Measurements from ENCODE around the gene PKDREJ. TPM values are rescaled to one million over a fixed set of nuclear protein-coding genes. Genes with fewer than 3 reads are reported as not detected.
"Not testable (repeated sequence)": the region's sequence is repeated elsewhere in the genome, so short reads cannot be mapped to it uniquely, and the experiment has no call there.

The PKDREJ gene
- total RNA-seq, 1 donor from 2014 or later = under 0.01 TPM

DNA sequence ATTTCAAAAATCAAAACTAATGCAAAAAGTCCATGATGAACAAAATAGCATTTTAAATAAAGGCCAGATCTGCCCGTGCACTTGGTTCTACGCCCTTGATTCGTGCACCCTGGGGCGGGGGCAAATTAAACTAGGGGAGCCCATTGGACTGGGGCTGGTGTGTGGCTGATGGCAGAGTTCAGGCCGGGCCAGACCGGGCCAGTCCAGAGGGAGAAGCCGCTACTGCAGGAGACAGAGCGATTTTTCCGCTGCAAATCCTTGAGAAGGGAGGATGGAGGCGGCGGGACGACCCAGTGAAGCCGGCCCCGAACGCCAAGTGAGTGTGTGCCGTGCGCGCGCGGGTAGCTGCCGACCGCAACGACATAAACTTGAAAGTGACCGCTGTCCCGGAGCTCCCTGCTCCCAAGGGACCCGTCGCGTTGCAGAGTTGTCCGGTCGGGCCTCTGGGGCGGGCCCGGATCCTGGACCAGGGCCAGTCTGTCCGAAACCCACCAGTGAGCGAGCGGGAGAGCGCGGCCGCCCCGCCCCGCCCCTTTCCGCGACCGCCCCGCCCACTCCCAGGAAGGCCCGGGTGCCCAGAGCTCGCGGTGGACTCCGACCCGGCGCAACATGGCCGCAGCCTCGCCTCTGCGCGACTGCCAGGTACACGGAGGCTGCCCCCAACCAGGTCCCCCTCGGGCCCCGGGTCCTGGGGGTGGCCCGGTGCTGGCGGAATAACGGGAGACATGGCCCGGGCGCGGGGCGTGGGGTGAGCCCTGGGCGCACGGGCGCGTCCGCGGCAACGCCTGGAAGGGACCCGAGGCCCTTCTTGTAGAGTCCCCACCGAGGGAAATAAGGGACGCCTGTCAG is 4.5 kb upstream of the PKDREJ start, which contains the start of gene TTC38:
Gene TTC38 (plus strand): TSS at position 578 of the 849 bp plus-strand sequence. CDS start 32 bp downstream, at position 610.
- peak; percentile 78 for DNase-seq

- not testable (repeated sequence) for DNase-seq
Observed at GRCh38 chr22:46265627-46266026, 2.5 kb upstream of the PKDREJ start.

DNA sequence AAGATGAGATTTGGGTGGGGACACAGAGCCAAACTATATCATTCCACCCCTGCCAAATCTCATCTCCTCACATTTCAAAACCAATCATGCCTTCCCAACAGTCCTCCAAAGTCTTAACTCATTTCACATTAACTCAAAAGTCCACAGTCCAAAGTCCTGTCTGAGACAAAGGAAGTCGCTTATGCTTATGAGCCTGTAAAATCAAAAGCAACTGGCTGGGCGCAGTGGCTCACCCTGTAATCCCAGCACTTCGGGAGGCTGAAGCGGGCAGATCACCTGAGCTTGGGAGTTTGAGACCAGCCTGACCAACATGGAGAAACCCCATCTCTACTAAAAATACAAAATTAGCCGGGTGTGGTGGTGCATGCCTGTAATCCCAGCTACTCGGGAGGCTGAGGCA is 1.4 kb upstream of the PKDREJ start:
- not testable (repeated sequence) for DNase-seq

- no peak for DNase-seq
Observed at GRCh38 chr22:46262449-46263215, 511 bp downstream of the PKDREJ start.

GRCh38 chr22:46260038-46260437 is 3.1 kb downstream of the PKDREJ start:
- no peak for DNase-seq

DNA sequence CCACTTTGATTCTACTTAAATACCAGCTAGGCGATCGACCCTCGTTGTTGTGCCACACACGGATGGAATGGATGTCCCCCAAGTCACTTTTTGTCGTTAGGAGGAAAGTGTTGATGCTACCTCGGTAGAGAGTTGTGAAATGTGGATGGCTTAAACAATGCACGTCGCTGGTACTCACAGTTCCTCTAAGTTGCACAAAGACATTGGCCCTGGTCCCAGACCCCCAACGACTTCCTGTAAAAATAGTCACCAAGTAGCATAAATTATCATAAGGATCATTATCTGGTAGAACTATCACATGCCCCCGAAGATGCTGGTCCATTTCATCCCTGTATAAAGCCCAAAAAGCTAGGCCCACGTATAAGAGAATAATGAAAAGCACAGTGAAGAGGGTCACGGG is 3.8 kb downstream of the PKDREJ start:
- no peak for DNase-seq

GRCh38 chr22:46256358-46256958 is 6.7 kb downstream of the PKDREJ start:
- DNase-seq = no peak

DNA sequence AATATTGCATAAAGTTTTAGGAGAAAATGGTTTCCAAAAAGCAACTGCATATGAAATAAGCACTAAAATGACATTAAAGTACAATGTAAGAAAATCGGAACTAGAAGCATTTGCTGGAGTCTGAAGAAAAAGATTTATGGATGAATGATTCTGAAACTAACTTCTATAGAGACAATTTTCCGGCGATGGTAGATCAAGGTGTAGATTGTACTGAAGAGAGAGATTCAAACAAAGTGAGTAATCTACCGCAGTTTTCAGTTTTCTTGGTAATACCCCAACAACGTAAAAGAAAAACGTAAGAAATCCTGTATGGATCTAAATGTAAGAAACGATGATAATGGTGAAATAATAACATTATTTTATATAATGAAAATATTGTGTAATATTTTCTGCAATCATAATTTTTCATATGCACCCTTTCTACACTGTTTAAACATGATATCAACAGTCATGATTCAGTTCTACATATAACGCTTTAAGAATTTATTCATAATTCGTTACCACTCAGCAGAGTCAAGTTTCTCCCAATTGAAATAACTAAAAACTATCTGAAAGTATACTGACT is 11.2 kb downstream of the PKDREJ start:
- DNase-seq = no peak

DNA sequence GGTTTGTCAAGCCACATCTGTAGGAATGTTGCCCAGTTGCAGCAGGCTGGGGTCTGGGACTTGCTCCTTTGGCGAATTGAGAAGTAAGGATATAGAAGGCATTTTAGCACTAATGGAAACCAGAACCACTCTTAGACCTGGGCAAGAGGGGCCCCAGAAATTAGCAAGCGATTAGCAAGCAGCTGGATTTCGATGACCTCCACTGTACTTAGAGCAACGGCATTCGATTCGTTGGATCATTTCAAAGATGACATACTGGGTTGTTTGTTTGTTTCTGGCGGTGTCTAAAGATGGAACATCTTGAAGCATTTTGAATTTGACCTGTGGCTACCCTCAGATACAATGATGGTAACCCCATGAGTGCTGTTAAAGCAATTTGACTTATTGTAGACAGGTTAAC is 11.9 kb downstream of the PKDREJ start:
- DNase-seq = no peak

DNA sequence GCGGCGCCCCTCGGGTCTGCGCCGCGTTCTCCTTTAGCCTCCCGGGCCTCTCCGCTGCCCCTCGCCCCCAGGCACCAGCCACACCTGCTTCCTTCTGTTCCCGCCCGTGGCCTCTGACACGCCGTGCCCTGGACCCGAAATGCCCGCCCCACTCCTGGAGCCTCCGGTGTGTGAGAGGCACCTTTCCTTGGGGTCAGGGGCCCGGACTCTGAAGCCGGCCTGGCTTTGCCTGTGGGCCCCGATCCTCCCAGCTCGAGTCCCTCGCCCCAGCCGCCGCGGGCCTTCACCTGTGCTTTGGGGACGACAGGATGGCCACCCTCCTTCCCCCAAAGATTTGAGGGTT is 12.4 kb downstream of the PKDREJ start:
- no peak for DNase-seq

DNA sequence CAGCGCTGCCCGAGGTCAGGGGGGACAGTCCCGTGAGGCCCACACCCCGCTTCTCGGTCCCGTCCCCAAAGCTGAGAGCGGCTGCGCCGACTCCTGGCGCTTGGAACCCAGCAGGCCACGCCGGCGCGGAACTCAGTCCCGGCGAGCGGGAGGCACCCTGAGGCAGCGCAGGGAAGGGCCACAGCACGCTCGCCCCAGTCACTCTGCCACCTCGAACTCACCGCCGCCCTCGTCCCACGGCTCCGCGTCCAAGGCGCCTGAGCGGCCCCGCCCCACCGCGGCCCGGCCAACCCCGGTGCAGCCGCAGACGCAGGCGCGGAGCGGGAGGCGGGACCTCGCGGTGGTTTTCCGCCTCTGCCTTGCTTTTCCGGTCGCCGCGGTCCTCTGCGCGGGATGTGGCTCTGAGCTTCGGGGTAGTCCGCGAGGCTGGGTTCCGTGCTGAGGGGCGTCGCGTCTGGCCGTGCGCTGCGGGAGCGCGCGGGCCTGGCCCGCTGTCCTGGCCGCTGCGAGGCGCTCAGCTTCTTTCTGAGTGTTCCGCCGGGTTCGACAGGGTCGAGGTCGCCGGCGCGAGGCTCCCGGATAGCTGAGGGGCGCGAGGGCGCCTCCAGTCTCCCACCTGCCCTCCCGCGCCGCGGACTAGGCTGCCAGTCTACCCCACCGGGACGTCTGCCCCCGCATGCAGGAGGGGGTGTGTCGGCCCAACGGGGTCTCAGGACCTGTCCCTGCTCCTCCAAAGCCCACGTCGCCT is 12.9 kb downstream of the PKDREJ start, which contains the start of gene CDPF1:
Gene CDPF1 (minus strand): TSS at position 259 of the 748 bp plus-strand sequence. CDS start 2,009 bp downstream, outside the sequence.
- peak; percentile 88 for DNase-seq

DNA sequence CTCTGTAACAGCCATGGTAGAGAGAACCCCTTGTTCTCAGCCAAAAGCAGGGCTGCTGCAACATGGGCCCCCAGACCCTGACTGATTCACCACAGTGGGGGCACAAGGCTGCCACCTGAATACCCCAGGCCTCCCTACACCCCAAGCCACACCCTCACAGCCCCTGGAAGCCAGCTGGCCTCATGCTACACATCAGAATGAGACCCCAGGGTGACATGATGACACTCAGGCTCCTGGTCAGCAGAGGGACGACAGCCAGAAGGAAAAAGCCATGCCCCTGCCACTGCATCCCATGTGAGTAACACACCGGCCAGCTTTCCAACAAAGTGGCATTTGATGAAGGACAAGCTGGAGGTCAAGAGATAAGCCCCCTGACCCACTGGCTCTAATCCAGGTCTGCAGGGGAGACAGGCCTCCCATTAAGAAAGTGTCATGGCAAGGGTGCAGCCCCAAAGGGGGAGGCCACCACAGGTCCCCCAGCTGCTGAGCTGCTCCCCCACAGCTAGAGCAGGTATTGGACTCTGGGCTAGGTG is 15.6 kb downstream of the PKDREJ start:
- DNase-seq = no peak

- no peak for DNase-seq
Observed at GRCh38 chr22:46246178-46246577, 17.0 kb downstream of the PKDREJ start.

DNA sequence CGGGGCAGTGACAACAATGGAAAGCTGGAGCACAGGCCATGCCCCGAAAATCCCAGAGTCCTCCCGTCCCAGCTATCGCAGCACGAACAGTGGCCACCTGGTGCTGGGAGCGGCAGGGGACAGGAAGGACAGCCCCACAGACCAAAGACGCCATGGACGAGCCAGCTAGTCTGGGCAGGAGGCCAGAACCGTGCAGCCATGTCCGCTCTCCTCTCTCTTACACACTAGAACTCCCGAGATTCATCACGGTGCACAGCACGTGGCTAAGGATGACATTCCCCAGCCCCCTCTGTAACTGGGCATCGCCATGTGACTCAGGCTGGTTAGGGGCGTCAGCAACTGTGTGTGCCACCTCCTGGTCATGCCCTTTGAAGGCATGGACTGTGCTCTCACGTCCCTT is 17.6 kb downstream of the PKDREJ start:
- peak; percentile 17 for DNase-seq

DNA sequence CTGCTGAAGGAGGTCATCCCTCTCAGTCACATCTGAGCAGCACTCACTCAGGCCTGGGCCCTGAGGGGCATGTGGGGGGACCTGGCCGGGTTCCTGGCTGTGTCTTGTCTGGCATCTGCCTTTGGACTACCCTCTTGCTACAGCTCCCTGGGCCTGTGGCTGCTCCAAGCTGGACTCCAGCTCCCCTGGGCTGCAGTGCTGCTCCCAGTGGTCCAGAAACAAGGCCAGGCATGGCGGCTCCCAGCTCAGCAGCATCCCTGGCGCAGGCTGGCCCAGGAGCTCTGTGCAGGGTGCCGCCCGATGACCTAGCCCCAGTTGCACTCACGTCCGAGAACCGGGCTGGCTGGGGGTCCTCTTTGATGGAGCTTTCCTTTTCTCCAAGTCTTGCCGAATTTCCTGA is 18.4 kb downstream of the PKDREJ start:
- DNase-seq = no peak

GRCh38 chr22:46242076-46242475 is 21.1 kb downstream of the PKDREJ start:
- no peak for DNase-seq

- no peak for DNase-seq
Observed at GRCh38 chr22:46241396-46242007, 21.6 kb downstream of the PKDREJ start.

DNA sequence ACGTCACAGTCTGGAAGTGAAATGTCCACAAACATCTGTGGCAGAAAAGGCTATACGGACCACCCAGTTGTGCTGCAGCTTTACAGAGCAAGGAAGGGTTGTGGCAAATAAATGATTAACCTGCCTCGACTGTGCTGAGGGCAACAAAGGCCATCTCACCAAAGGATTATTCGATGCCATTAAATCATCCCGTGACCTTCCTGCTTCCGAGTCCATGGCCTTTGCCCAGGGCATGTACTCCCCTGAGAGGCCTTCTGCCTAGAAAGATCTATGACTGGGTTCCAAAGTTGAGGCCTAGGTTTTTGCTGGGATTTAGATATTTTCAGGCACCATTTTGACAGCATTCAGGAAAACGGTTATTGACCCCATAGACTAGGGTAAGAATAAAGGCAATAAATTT is 22.2 kb downstream of the PKDREJ start:
- no peak for DNase-seq

- no peak for DNase-seq
Observed at GRCh38 chr22:46240506-46240905, 22.6 kb downstream of the PKDREJ start.

GRCh38 chr22:46240073-46240472 is 23.1 kb downstream of the PKDREJ start:
- no peak for DNase-seq

Measured in occipital lobe (tissue), 2 donors.